ENCODE data around the gene SETX.

Gene SETX

GRCh38 chr9:132237481-132237880 is 117.3 kb downstream of the SETX start:
- Mint-ChIP-seq H3K27ac (no peak overlapping the region), H3K27me3 (peaks cover 61% of the 10 kb centered on the region), H3K4me1 (peaks cover 20% of the 10 kb centered on the region), H3K9me3 (no peaks in the 10 kb centered on the region), H3K4me3 (no peak overlapping the region), H3K36me3 (no peaks in the 10 kb centered on the region)
- CTCF ChIA-PET, result interaction anchor here (0.8 to 7.7 kb wide), 9 partner anchors 14 to 479 kb away, joined by 3 to 146 read pairs (median 4); no protein-coding TSS in a partner anchor
- DNase-seq, result no peak

GRCh38 chr9:132236662-132237311 is 118.0 kb downstream of the SETX start:
- no peak for DNase-seq
- CTCF ChIA-PET, result interaction anchor here (0.7 to 7.7 kb wide), 26 partner anchors 8 to 478 kb away, joined by 3 to 146 read pairs (median 4); no protein-coding TSS in a partner anchor
- Mint-ChIP-seq H3K9me3 (no peaks in the 10 kb centered on the region), H3K36me3 (no peaks in the 10 kb centered on the region), H3K27ac (no peak overlapping the region), H3K4me1 (peaks cover 17% of the 10 kb centered on the region), H3K27me3 (peaks cover 57% of the 10 kb centered on the region), H3K4me3 (no peak overlapping the region)

GRCh38 chr9:132235894-132236661 is 118.7 kb downstream of the SETX start:
- no peaks in the 10 kb centered on the region for H3K36me3 Mint-ChIP-seq
- H3K4me1 Mint-ChIP-seq, result peaks cover 13% of the 10 kb centered on the region
- no peak overlapping the region for H3K27ac Mint-ChIP-seq
- peaks cover 52% of the 10 kb centered on the region for H3K27me3 Mint-ChIP-seq
- H3K9me3 Mint-ChIP-seq, result no peaks in the 10 kb centered on the region
- H3K4me3 Mint-ChIP-seq, result no peak overlapping the region
- CTCF ChIA-PET, result interaction anchor here (0.7 to 7.7 kb wide), 26 partner anchors 9 to 477 kb away, joined by 3 to 146 read pairs (median 4); no protein-coding TSS in a partner anchor
- DNase-seq, result peak; percentile 86

GRCh38 chr9:132235125-132235524 is 119.7 kb downstream of the SETX start:
- Mint-ChIP-seq H3K27me3 (peaks cover 45% of the 10 kb centered on the region), H3K27ac (no peak overlapping the region), H3K4me1 (peaks cover 11% of the 10 kb centered on the region), H3K36me3 (no peaks in the 10 kb centered on the region), H3K4me3 (no peak overlapping the region), H3K9me3 (no peaks in the 10 kb centered on the region)
- DNase-seq, result no peak
- CTCF ChIA-PET, result interaction anchor here (1.0 to 7.7 kb wide), 8 partner anchors 14 to 476 kb away, joined by 3 to 146 read pairs (median 5); no protein-coding TSS in a partner anchor

- Mint-ChIP-seq H3K4me1 (peaks cover 6% of the 10 kb centered on the region), H3K27ac (no peak overlapping the region), H3K4me3 (no peak overlapping the region), H3K9me3 (no peaks in the 10 kb centered on the region), H3K27me3 (peaks cover 43% of the 10 kb centered on the region), H3K36me3 (no peaks in the 10 kb centered on the region)
- no peak for DNase-seq
- CTCF ChIA-PET, result interaction anchor here (0.6 to 7.7 kb wide), 6 partner anchors 14 to 476 kb away, joined by 3 to 146 read pairs (median 4); no protein-coding TSS in a partner anchor
These were observed 120.3 kb downstream of the SETX start for GRCh38 chr9:132234535-132234934.

DNA sequence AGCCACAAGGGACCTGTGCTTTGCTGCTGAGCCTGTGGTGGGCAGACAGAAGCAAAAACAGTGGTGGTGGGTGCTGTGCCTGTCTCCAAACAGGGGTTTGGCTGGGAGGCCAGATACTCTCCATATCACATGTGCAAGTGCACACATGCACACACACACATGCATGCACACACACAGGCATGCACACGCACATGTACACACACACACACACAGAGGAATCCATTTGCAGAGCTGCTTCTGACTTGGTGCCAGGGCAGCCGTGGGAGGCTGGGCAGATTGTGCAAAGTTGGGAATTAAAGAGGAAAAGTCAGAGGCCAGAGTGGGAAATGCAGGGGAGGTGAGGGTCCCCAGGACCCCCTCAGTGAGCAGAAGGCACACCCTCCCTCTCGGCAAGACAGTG is 121.6 kb downstream of the SETX start:
- no peak overlapping the region for H3K4me3 Mint-ChIP-seq
- H3K27ac Mint-ChIP-seq, result no peak overlapping the region
- peaks cover 5% of the 10 kb centered on the region for H3K4me1 Mint-ChIP-seq
- H3K36me3 Mint-ChIP-seq, result no peaks in the 10 kb centered on the region
- peaks cover 36% of the 10 kb centered on the region for H3K27me3 Mint-ChIP-seq
- CTCF ChIA-PET, result interaction anchor here (0.9 to 7.7 kb wide), 3 partner anchors 64 to 474 kb away, joined by 4 to 146 read pairs (median 4); no protein-coding TSS in a partner anchor
- H3K9me3 Mint-ChIP-seq, result no peaks in the 10 kb centered on the region
- no peak for DNase-seq

DNA sequence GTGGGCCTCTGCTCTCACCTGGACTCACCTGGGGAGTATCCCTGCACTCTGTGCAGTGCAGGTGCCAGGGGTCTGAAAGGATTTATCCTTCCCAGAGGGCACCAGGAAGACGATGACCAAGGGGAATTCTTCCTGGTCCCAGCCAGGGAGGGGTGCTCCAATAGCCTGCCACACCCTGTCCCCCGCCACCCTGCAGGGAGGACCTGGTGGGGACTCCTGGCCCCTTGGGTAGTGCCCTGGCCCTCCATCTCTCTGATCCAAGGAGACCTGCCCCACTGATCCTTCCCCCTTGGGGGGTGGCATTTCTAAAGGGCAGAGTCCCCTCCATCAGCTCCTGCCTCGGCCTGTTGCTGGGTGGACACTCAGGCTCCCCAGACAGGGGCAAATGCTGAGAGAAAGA is 122.3 kb downstream of the SETX start:
- Mint-ChIP-seq H3K27me3 (peaks cover 38% of the 10 kb centered on the region), H3K4me1 (peaks cover 5% of the 10 kb centered on the region), H3K36me3 (no peaks in the 10 kb centered on the region), H3K9me3 (no peaks in the 10 kb centered on the region), H3K27ac (no peak overlapping the region), H3K4me3 (no peak overlapping the region)
- no peak for DNase-seq
- CTCF ChIA-PET, result interaction anchor here (0.9 kb wide), 1 partner anchor 469 kb away, joined by 4 read pairs; no protein-coding TSS in a partner anchor

DNA sequence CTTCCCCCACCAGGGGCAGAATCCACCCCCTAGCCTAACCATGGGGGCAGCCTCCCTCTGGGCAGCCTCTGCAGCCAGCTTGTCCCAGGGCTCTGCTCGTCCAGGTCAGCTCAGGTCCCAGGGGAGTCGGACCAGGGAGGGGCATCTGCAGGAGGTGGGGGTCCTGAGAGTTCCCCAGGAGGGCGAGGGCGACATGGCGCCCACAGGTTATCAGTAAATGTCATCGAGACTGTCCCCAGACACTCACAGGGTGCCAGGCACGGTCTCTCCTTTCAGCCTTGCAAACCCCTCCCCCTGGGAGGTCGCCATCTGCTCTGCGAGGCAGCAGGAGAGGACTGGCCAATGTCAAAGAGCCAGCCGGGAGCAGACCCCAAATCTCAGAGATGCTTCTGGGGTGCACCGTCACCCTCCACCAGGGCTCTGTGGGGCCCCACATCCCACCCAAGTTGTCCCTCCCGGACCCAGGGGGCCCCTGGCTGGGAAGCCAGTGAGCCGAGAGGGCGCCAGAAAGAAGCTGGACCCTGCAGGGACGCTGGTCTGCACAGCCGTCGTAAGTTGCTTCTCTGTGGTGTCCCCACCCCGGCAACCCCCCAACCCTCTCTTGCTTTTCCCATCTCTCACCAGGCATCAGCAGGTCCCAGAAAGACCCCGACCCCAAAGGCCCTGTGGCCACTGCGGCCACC is 123.6 kb downstream of the SETX start:
- CTCF ChIA-PET, result no interaction called here
- no peak for DNase-seq
- no peak overlapping the region for H3K27ac Mint-ChIP-seq
- H3K9me3 Mint-ChIP-seq, result no peaks in the 10 kb centered on the region
- H3K36me3 Mint-ChIP-seq, result no peaks in the 10 kb centered on the region
- no peaks in the 10 kb centered on the region for H3K4me1 Mint-ChIP-seq
- H3K27me3 Mint-ChIP-seq, result peaks cover 31% of the 10 kb centered on the region
- no peak overlapping the region for H3K4me3 Mint-ChIP-seq

DNA sequence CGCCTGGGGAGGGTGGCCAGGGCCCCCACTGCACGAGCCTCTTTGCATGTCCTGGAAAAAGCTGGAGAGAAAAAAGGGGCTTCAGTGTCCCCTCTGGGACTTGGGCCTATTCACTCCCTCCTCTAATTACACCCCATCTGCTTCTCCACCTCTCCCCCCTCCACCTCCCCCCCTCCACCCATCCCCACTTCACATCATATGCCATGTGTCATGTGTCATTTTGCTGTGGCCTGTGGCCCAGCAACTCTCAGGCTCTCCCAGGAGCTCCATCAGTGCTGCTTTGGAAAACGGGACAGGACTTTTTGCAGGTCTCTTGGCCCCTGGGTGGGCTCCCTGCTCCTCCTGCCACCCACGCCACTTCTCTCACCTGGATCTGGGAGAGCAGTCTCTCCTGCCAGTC is 124.2 kb downstream of the SETX start:
- H3K4me3 Mint-ChIP-seq, result no peak overlapping the region
- peaks cover 33% of the 10 kb centered on the region for H3K27me3 Mint-ChIP-seq
- no peaks in the 10 kb centered on the region for H3K9me3 Mint-ChIP-seq
- H3K36me3 Mint-ChIP-seq, result no peaks in the 10 kb centered on the region
- DNase-seq, result no peak
- H3K4me1 Mint-ChIP-seq, result no peaks in the 10 kb centered on the region
- CTCF ChIA-PET, result no interaction called here
- H3K27ac Mint-ChIP-seq, result no peak overlapping the region

- H3K27me3 Mint-ChIP-seq, result peaks cover 37% of the 10 kb centered on the region
- no peak overlapping the region for H3K27ac Mint-ChIP-seq
- H3K4me3 Mint-ChIP-seq, result no peak overlapping the region
- CTCF ChIA-PET, result no interaction called here
- no peaks in the 10 kb centered on the region for H3K36me3 Mint-ChIP-seq
- H3K9me3 Mint-ChIP-seq, result no peaks in the 10 kb centered on the region
- DNase-seq, result no peak
- no peaks in the 10 kb centered on the region for H3K4me1 Mint-ChIP-seq
These were observed 126.7 kb downstream of the SETX start for GRCh38 chr9:132228062-132228461.

- no peak overlapping the region for H3K27ac Mint-ChIP-seq
- no peaks in the 10 kb centered on the region for H3K36me3 Mint-ChIP-seq
- no peak for DNase-seq
- CTCF ChIA-PET, result interaction anchor here (1.2 kb wide), 2 partner anchors 9 to 55 kb away, joined by 3 read pairs; no protein-coding TSS in a partner anchor
- H3K27me3 Mint-ChIP-seq, result peaks cover 46% of the 10 kb centered on the region
- no peak overlapping the region for H3K4me3 Mint-ChIP-seq
- H3K4me1 Mint-ChIP-seq, result no peaks in the 10 kb centered on the region
- no peaks in the 10 kb centered on the region for H3K9me3 Mint-ChIP-seq
These were observed 128.0 kb downstream of the SETX start for GRCh38 chr9:132226571-132227430.

DNA sequence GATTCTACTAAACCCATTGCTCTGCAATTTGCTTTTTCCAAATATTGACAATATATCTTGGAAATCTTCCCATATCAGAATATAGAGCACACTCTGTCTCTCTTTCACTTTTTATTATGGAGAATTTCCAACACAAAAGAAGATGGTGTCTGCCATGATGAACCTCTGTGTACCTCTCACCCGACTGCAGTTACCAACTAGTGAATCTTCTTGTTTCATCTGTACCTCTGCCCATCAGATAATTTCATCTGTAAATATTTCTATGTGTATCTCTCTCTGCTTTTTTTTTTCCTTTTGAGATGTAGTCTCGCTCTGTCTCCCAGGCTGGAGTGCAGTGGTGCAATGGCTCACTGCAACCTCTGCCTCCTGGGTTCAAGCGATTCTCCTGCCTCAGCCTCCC is 130.1 kb downstream of the SETX start:
- peaks cover 49% of the 10 kb centered on the region for H3K27me3 Mint-ChIP-seq
- no peak overlapping the region for H3K27ac Mint-ChIP-seq
- no peak overlapping the region for H3K4me3 Mint-ChIP-seq
- DNase-seq, result no peak
- CTCF ChIA-PET, result interaction anchor here (1.3 kb wide), 1 partner anchor 462 kb away, joined by 4 read pairs; no protein-coding TSS in a partner anchor
- no peaks in the 10 kb centered on the region for H3K9me3 Mint-ChIP-seq
- no peaks in the 10 kb centered on the region for H3K36me3 Mint-ChIP-seq
- no peaks in the 10 kb centered on the region for H3K4me1 Mint-ChIP-seq

- Mint-ChIP-seq H3K9me3 (no peaks in the 10 kb centered on the region), H3K4me3 (no peak overlapping the region), H3K27ac (no peak overlapping the region), H3K36me3 (no peaks in the 10 kb centered on the region), H3K4me1 (no peaks in the 10 kb centered on the region), H3K27me3 (peaks cover 33% of the 10 kb centered on the region)
- no peak for DNase-seq
- CTCF ChIA-PET, result no interaction called here
These were observed 132.8 kb downstream of the SETX start for GRCh38 chr9:132221941-132222340.

Data from activated naive CD4-positive, alpha-beta T cell treated with anti-CD3 and anti-CD28 coated beads, Interleukin-2, amount 10 ng/mL, durations not matched to agents 7 days and 5 days (primary cell).